GM19023 (cell line): ENCODE results near the gene TIGD1.
"Not testable (repeated sequence)": the region's sequence is repeated elsewhere in the genome, so short reads cannot be mapped to it uniquely, and the experiment has no call there.

ENCODE experiments used
- ATAC-seq: cut with Tn5 transposase; IDR thresholded peaks from one replicate; pipeline ENCODE4 v1.9.1; 2021; ENCODE audit warnings: mild to moderate bottlenecking, moderate library complexity; ENCODE audit not compliant: unreplicated experiment

Gene TIGD1

DNA sequence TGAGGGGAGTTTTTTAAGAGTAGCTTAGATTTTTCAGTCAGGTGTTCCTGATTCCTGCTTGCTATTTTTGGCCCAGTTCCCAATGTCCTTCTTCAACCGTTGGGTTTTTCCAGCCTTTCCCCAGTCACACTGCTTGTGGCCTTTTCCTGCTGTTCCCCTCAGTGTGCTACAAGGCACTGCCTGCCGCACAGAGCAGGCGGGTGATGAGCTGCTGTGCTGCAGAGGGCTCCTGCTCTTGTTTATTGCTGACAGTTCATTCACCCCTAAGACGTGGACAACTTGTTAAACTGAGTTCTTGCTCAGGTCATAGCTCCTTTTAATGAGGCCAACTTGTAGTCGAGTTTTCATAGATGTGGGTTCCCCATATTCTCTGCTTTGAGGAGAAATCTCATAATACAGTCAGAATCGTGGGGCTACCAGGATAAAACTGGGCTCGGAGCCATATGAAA is 20.7 kb upstream of the TIGD1 start:
- no peak for ATAC-seq

DNA sequence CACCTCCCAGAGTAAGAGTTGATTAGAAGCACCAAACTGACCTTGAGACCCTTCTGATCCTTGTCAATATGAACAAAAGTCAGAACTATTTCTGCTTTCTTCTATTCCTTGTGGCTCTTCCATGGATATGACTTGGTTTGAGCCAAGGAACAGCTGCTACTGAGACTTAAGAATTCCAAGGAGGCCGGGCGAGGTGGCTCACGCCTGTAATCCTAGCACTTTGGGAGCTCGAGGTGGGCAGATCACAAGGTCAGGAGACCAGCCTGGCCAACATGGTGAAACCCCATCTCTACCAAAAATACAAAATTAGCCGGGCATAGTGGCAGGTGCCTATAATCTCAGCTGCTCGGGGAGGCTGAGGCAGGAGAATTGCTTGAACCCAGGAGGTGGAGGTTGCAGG is 20.1 kb upstream of the TIGD1 start:
- not testable (repeated sequence) for ATAC-seq

DNA sequence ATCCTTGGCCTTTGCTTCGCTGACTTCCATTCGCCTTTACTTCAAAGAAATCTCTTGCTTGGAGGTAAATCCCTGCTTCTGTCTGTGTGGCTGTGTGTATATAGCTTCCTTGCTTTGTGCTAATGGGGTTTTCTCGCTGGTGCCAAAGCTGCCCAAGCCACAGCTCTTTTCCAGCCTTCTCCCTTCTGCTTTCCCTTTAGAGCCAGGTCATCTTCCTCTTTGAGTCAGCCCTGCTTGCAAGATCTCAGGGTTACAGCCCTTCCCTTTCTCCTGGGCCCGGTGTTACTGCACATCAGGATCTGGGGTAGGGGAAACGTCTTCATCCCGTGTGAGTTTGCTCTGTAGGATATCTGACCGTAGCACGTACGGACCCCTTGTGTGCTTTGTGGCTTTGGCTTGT is 19.2 kb upstream of the TIGD1 start:
- ATAC-seq = no peak

DNA sequence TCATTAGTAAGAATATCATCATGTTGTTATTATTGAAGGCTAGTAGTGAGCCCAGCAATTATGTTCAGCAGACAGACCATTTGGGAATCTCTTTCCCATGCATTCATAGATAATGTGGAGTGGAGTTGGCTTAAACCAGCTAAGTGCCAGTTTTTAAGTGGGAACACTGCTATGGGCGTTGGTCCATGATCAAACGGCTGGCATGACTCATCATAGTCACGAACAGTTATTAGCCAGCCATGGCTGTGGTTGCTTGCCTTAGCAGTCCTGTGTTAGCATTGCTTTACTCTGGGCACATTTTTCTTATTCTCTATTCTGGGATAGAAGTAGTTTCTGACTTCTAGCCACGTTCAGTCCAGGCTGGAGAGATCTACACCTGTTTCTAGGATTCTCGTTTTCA is 17.8 kb upstream of the TIGD1 start:
- no peak for ATAC-seq

DNA sequence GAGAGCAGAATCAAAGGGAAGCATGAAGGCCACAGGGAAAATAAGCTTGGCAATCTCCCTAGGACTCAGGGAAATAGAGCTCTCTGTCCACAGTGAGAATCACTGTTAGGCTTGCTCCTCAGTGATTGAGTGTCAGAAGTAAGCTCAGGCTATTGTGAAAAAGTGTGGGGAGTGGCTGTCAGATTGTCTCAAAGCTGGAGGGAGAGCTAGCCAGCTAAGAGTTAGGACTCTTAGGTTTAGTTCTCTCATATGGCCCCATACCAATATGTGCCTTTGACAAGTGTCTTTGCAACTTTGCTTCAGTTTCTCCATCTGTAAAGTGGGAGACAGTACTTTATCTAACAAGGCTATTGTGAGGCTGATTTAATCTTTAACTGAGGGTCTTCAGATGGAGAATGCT is 17.4 kb upstream of the TIGD1 start:
- ATAC-seq = no peak

DNA sequence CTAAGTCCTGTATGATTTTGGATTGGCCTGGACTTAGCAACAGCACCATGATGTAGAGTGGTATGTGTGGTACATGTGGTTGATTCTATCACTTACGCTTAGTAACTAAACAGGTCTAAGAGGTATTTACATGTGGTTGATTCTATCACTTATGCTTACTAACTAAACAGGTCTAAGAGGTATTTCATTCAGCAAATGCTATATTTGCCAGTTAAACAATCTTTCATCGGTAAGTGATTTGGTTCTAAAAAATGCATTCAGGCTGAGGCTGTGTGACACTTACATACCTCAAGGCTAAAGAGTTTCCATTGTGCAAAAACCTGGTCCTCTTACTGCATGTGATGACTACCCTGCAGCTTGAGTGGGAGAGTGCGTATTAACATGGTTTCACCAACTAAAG is 13.2 kb upstream of the TIGD1 start:
- no peak for ATAC-seq

DNA sequence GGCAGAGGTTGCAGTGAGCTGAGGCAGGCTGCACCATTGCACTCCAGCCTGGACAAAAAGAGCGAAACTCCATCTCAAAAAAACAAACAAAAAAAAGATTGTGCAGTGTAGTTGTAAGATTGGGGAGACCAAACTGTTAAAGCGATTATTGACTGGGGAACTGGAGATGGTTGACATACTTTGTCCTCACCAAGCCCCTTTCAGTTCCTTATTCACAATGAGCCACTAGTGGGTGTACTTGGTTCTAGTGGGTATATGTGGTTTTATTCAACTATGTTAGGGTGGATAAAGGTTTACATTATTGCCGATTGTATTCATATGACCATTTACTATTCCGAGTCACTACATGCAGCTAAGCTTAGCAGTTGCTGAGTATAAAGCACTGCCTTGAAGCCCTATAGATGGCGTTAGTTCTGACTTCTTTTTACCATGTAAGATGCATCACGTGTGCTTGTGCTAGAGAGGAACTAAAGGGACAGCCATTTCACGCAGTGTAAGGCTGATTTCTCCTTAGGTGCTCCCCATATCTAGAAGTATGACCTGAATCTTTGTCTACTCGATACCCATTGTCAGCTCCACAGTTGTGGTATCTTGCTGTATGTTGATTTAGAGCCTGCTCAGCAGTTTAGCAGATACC is 12.3 kb upstream of the TIGD1 start:
- ATAC-seq = no peak

DNA sequence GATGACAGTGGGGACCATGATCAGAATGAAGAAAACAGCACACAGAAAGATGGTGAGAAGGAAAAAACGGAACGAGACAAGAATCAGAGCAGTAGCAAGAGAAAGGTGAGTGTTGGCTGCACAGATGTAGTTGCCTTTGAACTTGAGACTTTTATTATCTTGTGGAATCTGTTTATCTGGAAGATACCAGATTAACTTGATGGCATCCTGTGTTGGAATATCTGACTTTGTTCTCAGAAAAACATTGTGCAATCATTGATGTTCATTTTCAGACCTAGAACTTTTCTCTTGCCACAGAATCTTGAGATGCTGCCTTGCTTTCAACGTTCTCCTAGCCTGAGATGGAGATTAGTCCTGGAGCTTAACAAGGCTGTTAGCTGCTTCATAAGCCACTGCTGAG is 6.1 kb upstream of the TIGD1 start:
- no peak for ATAC-seq

DNA sequence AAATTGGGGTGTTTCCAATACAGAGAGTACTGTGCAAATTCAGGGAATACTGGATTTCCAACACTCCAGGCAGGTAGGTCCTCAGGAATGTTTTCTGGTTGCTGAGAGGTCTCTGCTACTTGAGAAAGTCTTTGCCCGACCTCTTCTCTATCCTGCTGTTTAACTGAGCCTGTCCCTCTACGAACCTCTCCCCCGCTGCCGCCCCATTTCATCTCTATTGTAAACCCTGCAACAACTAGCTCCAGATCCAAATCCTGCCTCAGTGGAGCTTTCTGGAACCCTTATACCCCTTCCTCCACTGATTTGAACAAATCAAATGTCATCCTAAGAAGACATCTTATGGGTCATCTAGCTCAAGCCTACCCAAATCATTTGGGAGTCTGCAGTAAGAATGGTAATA is 1.4 kb upstream of the TIGD1 start:
- ATAC-seq = no peak

DNA sequence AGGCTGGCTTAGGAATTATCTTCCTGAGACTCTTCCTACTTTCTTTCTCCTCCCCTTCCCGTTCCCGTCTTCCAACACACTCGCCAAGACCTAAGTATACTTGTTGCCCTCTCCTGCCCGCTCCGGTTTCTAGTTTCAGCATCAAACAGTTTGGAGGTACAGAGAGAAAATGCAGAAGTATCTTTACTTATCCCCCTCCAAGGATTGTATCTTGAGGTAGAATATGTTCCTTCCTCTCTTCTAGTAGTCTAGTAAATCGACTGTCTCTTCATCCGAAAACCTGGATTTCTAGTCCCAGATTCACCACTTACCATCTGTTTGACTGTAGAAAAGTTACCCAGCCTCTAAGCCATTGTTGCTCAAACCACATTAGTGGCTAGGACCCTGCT is 887 bp upstream of the TIGD1 start:
- ATAC-seq = no peak

DNA sequence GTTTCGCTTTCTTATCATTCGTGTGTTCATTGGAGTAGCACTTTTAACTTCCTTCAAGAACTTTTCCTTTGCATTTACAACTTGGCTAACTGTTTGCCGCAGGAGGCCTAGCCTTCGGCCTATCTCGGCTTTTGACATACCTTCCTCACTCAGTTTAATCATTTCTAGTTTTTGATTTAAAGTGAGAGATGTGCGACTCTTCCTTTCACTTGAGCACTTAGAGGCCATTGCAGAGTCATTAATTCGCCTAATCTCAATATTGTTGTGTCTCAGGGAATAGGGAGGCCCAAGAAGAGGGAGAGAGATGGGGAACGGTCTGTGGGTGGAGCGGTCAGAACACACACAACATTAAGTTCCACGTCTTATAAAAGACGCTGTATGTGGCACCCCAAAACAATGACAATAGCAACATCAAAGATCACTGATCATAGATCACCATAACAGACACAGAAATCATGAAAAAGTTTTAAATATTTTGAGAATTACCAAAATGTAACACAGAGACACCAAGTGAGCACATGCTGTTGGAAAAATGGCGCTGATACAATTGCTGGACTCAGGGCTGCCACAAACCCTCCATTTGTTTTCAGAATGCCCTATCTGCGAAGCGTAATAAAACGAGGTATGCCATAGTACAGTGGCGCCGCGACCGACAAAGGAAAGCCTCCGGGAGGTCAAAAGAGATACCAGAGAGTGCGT is 553 bp downstream of the TIGD1 start:
- no peak for ATAC-seq

DNA sequence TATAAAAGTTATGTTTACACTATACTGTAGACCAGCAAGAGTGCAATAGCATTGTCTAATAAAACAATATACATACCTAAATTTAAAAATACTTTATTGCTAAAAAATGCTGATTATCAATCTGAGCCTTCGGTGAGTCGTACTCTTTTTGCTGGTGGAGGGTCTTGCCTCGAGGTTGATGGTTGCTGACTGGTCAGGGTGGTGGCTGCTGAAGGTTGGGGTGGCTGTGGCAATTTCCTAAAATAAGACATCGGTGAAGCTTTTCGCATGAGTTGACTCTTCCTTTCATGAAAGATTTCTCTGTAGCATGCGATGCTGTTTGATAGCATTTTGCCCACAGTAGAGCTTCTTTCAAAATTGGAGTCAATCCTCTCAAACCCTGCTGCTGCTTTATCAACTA is 2.4 kb downstream of the TIGD1 start:
- no peak for ATAC-seq

DNA sequence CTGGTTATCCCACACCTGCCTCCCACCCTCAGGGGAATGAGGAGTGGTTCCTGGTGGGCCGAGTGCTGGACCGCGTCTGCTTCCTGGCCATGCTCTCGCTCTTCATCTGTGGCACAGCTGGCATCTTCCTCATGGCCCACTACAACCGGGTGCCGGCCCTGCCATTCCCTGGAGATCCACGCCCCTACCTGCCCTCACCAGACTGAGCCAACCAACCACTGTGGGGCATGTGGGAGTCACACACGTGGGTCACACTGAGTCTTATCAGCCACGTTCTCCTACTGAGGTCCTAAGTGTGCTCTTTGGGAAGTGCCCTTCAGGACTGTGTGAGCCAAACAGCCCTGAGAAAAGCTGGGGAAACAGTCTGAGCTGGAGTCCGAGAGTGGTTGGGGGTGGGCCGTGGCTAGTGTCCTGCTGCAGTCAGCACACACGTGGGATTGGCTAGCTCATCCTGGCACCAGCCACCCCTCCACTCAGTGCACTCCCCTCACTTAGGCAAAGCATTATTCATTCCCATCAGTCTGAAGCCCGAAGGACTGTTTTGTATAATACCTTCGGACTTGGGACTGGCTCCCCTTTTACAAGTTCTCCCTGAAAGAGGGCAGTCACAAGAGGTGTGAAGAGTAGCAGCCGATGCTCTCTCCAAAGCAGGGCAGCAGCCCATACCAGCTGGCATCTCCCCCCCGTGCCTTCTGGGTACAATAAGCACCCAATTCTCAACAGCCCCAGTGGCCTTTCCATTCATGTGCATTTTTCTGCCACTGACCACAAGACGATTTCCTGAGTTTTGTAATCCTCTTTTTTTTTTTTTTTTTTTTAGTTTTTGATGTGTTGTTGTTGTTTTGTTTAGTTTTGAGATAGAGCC is 4.6 kb downstream of the TIGD1 start:
- no peak for ATAC-seq

DNA sequence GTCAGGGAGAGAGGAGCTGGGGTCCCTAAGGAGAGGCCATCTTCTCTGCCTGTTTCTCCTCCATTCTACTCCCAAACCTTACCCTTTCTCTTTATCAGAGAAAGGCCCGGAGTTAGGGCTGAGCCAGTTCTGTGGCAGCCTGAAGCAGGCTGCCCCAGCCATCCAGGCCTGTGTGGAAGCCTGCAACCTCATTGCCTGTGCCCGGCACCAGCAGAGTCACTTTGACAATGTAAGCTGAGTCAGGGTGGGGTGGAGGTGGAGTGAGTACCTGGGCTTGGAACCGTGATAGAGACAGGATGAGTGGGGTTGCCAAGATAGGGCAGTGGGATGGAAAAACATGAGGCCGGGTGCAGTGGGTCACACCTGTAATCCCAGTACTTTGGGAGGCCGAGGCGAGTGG is 5.7 kb downstream of the TIGD1 start:
- ATAC-seq = no peak

DNA sequence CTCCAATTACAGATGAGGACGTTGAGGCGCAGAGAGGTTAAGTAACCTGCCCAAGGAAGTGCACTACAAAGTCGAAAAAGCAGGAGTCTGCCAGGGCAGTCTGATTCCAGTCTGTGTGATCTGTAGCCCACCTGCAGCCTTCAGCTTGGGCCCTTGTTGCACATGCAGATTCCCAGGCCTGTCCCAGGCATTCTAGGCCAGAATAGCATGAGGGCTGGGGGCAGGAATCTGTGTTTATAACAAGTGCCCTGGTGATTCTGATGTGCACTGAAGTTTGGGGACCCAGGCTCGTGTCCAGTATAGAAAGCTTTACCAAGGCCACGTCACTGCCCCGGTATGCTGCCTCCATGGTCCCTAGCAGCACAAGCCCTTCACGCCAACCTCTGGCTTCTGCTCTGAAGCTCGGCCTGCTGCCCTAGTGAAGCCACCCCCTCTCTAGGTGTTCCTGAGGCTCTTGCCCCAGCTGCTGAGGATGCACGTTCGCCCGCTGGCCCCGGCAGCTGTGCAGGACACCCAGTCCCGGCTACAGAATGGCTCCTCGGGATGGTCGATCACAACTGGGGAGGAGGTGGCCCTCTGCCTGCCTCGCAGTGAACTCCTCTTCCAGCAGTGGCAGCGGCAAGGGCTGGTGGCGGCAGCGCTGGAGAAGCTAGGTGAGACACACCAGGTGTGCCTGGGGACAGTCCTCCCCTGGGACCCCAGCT is 6.3 kb downstream of the TIGD1 start:
- ATAC-seq = no peak

DNA sequence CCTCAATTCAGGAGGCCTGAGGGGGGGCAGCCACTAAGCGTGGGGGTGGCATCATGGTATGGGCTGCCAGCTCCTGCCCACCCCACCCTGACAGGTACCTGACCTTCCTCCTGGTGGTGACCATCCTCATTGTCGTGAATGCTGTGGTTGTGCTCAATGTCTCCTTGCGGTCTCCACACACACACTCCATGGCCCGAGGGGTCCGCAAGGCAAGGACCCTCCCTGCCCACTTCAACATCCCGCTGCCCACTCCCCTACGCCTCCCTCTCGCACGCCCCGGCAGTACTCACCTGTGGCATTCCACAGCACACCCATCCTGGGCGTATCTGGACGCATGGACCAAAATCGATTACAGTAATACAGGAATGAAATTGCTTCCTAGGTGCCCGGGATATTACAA is 6.9 kb downstream of the TIGD1 start:
- no peak for ATAC-seq

DNA sequence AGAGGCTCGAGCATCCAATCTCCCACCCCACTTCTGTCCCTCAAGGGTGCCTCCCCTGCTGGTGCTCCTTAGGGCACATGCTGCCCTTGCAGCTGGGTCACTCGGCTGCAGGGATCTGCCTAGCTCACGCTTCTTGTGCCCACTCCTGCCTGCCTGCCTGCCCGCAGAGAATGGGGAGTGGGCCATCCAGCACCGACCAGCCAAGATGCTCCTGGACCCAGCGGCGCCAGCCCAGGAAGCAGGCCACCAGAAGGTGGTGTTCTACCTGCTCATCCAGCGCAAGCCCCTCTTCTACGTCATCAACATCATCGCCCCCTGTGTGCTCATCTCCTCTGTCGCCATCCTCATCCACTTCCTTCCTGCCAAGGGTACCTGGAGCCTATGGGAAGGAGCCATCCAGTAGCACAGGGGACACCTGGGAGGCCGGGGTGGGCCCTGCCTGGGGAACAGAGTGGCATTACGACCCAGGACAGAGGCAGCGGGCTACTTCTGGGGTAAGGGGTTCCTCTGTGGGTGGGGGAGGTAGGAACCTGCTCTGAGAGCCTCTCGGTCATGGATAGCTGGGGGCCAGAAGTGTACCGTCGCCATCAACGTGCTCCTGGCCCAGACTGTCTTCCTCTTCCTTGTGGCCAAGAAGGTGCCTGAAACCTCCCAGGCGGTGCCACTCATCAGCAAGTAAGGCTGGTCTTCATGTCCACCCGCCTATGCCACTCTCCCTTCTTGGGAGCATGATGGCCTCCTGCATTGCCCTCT is 7.5 kb downstream of the TIGD1 start:
- ATAC-seq = no peak

DNA sequence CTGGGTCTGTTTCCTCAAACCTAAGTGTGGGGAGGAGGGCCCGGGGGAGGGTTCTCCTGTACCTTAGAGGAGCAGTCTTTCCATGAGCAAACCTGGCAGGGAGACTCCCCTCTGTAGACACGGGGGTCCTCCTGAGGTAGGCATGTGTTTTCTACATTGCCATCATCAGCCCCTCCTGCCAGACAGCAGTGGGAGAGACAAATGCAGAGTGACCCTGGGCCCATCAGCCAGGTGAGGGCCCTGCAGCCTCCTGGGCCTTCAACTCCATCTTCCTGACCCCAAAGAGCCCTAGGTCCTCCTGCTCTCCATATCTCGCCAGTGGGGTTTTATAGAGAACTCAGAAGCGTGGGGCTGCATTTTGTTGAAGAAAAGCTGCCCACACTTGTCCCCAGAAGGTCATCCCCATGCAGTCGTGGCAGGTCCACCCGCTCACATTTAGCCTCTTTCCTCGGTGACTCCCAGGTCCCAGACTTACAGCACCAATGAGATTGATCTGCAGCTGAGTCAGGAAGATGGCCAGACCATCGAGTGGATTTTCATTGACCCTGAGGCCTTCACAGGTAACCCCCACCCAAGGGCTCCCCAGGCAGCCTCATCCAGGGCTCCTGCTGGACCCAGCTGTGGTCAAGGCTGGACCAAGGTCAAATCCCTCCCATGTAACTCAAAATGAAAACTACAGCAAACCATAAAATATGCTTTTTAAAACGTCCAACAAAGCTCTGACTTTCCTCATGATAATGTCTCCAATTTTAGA is 8.2 kb downstream of the TIGD1 start:
- no peak for ATAC-seq

DNA sequence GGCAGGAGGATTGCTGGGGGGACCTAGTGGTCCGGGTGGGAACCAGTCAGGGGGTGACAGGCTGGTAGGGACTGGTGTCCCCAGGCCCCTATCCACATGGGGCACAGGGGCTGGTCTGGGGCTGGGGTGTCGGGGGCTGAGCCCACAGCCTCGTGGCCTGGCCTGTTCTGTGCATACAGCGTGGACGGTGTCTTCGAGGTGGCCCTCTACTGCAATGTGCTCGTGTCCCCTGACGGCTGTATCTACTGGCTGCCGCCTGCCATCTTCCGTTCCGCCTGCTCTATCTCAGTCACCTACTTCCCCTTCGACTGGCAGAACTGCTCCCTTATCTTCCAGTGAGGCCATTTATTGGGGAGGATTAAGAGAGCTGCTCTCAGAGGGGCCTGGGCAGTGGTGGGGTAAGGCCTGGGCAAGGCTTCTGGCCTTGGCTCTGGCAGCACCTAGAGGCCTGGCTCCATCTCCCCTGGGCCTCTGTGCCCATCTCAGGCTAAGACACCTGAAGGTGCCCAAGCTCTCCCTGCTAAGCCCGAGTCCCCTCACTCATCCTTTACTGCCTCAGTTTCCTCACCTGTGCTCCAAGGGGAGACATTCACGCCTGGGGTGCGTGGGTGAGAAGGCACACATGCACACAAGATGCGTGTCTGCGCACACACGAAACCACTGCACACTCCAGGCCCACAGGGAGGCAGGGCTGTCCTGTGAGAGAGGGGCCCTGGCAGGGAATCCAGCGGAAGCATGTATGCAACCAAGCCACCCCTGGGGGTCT is 9.0 kb downstream of the TIGD1 start:
- no peak for ATAC-seq
